ENCODE measurements around the gene GALR2. TPM values are rescaled to one million over a fixed set of nuclear protein-coding genes. Genes with fewer than 3 reads are reported as not detected.
"Not testable (repeated sequence)": the region's sequence is repeated elsewhere in the genome, so short reads cannot be mapped to it uniquely, and the experiment has no call there.

Gene GALR2
- total RNA-seq, 2 donors from 2014 or later, result 0.80 TPM; not detected in 1

GRCh38 chr17:76077584-76078110 is 3.1 kb downstream of the GALR2 start:
- Histone ChIP-seq H3K36me3 (peaks cover 0 to 3% of the 10 kb centered on the region in 2 donors), H3K9me3 (no peaks in the 10 kb centered on the region), H3K4me1 (replicated peaks) (no peaks in the 10 kb centered on the region), H3K27me3 (replicated peaks; ENCODE audit: insufficient read depth) (peaks cover 32% of the 10 kb centered on the region), H3K4me3 (no peak overlapping the region), H3K27ac (no peak overlapping the region)
- whole genome bisulfite sequencing, result 24% methylated on average over 12 of the region's 12 CpGs
- intact Hi-C loops (cut with DNase I), result no loop called here
- DNase-seq (ENCODE audit: low spot score), result no peak
- no peak for TF ChIP-seq POLR2AphosphoS5 (IDR thresholded peaks at IDR 0.05)
- TF ChIP-seq POLR2A (IDR thresholded peaks at IDR 0.05), result no peak
- TF ChIP-seq CTCF (IDR thresholded peaks at IDR 0.05), result no peak

- H3K9me3 ChIP-seq; intact Hi-C loops (cut with DNase I); H3K4me3 ChIP-seq; DNase-seq (ENCODE audit: low spot score); H3K27ac ChIP-seq; H3K4me1 ChIP-seq (replicated peaks): not testable (repeated sequence)
- 70% methylated on average over 5 of the region's 5 CpGs for WGBS
- Histone ChIP-seq H3K27me3 (replicated peaks; ENCODE audit: insufficient read depth) (peaks cover 31% of the 10 kb centered on the region), H3K36me3 (peaks cover 0 to 11% of the 10 kb centered on the region in 2 donors)
Measured at GRCh38 chr17:76078370-76078769, 3.8 kb downstream of the GALR2 start.

GRCh38 chr17:76078860-76079534 is 4.4 kb downstream of the GALR2 start, which contains the start of gene ZACN:
Gene ZACN, plus strand, starts transcription at chr17:76079182. Its CDS starts 83 bp downstream, at chr17:76079265.
- no peak within 1 kb of the TSS for H3K27ac ChIP-seq
- WGBS, result 44% methylated on average over 16 of the region's 17 CpGs
- TF ChIP-seq POLR2A (IDR thresholded peaks at IDR 0.05), result no peak
- TF ChIP-seq POLR2AphosphoS5 (IDR thresholded peaks at IDR 0.05), result no peak
- no peak for TF ChIP-seq CTCF (IDR thresholded peaks at IDR 0.05)
- H3K9me3 ChIP-seq, result no peaks in the 10 kb centered on the region
- no peaks in the 10 kb centered on the region for H3K4me1 ChIP-seq (replicated peaks)
- intact Hi-C loops (cut with DNase I), result no loop called here
- DNase-seq (ENCODE audit: low spot score), result no peak
- H3K27me3 ChIP-seq (replicated peaks; ENCODE audit: insufficient read depth), result peaks cover 25% of the 10 kb centered on the region
- H3K36me3 ChIP-seq, result peaks cover 0 to 11% of the 10 kb centered on the region in 2 donors
- no peak within 1 kb of the TSS for H3K4me3 ChIP-seq

- WGBS, result 17% methylated on average over 9 of the region's 9 CpGs
Measured at GRCh38 chr17:76079535-76079955, 5.0 kb downstream of the GALR2 start.

More at GRCh38 chr17:76079535-76079955, 5.0 kb downstream of the GALR2 start:
- Histone ChIP-seq H3K4me1 (replicated peaks) (no peaks in the 10 kb centered on the region), H3K27me3 (replicated peaks; ENCODE audit: insufficient read depth) (peaks cover 21% of the 10 kb centered on the region), H3K4me3 (no peak overlapping the region), H3K9me3 (no peaks in the 10 kb centered on the region), H3K27ac (no peak overlapping the region), H3K36me3 (peaks cover 0 to 14% of the 10 kb centered on the region in 2 donors)
- TF ChIP-seq POLR2AphosphoS5 (IDR thresholded peaks at IDR 0.05) (no peak), POLR2A (IDR thresholded peaks at IDR 0.05) (no peak), CTCF (IDR thresholded peaks at IDR 0.05) (no peak)
- no peak for DNase-seq (ENCODE audit: low spot score)
- intact Hi-C loops (cut with DNase I), result no loop called here
